ENCODE measurements around the gene CHST8.
A peak's percentile ranks its signal among the peaks of the same experiment; 100 is the strongest.

CHST8 gene

GRCh38 chr19:33746159-33746558 lies 124.4 kb downstream of the CHST8 start:
- no peak for DNase-seq

GRCh38 chr19:33747273-33747672 lies 125.5 kb downstream of the CHST8 start:
- DNase-seq: no peak

GRCh38 chr19:33748231-33748630 lies 126.5 kb downstream of the CHST8 start:
- DNase-seq: no peak

GRCh38 chr19:33749016-33749415 lies 127.3 kb downstream of the CHST8 start:
- no peak for DNase-seq

GRCh38 chr19:33749619-33750175 lies 127.9 kb downstream of the CHST8 start:
- DNase-seq: no peak

- DNase-seq: no peak
Measured at GRCh38 chr19:33750587-33751435, 129.1 kb downstream of the CHST8 start.

GRCh38 chr19:33751436-33751770 lies 129.7 kb downstream of the CHST8 start:
- DNase-seq: no peak

GRCh38 chr19:33752018-33752800 lies 130.5 kb downstream of the CHST8 start:
- DNase-seq: no peak

GRCh38 chr19:33752945-33753344 lies 131.2 kb downstream of the CHST8 start:
- no peak for DNase-seq

GRCh38 chr19:33754361-33754760 lies 132.6 kb downstream of the CHST8 start:
- no peak for DNase-seq

GRCh38 chr19:33755099-33756035 lies 133.6 kb downstream of the CHST8 start:
- no peak for DNase-seq

GRCh38 chr19:33756177-33756576 lies 134.4 kb downstream of the CHST8 start:
- no peak for DNase-seq

GRCh38 chr19:33758541-33759013 lies 136.8 kb downstream of the CHST8 start:
- DNase-seq: no peak

- no peak for DNase-seq
Measured at GRCh38 chr19:33759356-33759755, 137.6 kb downstream of the CHST8 start.

- no peak for DNase-seq
Measured at GRCh38 chr19:33763633-33764371, 142.0 kb downstream of the CHST8 start.

- DNase-seq: no peak
Measured at GRCh38 chr19:33766623-33767022, 144.9 kb downstream of the CHST8 start.

GRCh38 chr19:33767898-33768413 lies 146.2 kb downstream of the CHST8 start:
- peak; percentile 40 for DNase-seq

- DNase-seq: no peak
Measured at GRCh38 chr19:33769208-33769607, 147.5 kb downstream of the CHST8 start.

- no peak for DNase-seq
Measured at GRCh38 chr19:33770107-33770506, 148.4 kb downstream of the CHST8 start.

GRCh38 chr19:33771384-33772101 lies 149.8 kb downstream of the CHST8 start:
- DNase-seq: peak; percentile 58
